ENCODE results near the gene CDKN2B-AS1.

- TF ChIP-seq CTCF (IDR thresholded peaks at IDR 0.05; ENCODE audit: insufficient read depth, low read length, poor library complexity, severe bottlenecking) (no peak), EZH2phosphoT487 (conservative IDR thresholded peaks at IDR 0.05; ENCODE audit: low read length) (no peak)
These were observed 3.3 kb upstream of the CDKN2B-AS1 start for GRCh38 chr9:21991072-21991959.

Data from SU-DHL-6 (cell line).